HG02678 (cell line): ENCODE data around the gene RRBP1.

Source experiments
- ATAC-seq: cut with Tn5 transposase; IDR thresholded peaks from one replicate; pipeline ENCODE4 v1.9.1; 2021; ENCODE audit warnings: mild to moderate bottlenecking, moderate library complexity; ENCODE audit not compliant: unreplicated experiment

Gene RRBP1

DNA sequence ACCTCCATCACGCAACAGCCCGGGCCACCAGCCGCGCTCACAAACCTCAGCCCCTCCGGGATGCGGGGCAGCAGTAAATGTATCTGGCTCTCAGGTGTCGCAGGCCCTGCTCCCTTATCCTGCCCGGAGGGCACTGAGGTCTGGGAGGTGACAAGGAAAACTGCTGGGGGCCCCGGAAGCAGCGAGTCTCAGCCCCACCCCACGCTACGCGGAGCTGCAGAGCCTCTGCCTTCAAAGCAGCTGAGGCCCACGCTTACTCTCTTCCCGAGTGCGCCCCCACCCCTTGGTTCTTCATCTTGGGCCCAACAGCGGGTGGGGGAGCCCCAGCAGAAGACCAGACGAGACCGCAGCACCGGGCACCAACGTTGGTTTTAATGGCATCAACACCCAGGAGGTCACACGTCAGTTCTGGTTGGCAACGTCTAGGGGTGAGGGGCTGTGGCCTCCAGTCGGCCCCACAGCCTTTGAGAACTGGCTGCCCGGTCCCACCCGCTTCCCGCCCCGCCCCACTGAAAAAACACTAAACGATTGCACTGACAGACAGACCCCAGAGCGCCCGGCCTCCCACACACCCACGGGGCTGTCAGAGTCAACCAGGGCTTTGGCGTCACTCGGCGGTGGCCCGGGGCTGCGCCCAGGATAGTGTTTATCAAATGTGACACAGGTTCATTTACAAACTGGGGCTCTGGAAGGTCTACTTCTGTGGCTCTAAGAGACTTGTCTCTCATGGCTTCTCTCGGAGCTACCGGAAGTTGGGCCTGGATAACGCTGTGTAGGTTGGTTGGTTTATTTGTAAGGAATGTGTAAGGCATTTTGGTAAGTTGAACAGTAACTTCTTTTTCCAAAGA is 68.5 kb downstream of the RRBP1 start:
- no peak for ATAC-seq

DNA sequence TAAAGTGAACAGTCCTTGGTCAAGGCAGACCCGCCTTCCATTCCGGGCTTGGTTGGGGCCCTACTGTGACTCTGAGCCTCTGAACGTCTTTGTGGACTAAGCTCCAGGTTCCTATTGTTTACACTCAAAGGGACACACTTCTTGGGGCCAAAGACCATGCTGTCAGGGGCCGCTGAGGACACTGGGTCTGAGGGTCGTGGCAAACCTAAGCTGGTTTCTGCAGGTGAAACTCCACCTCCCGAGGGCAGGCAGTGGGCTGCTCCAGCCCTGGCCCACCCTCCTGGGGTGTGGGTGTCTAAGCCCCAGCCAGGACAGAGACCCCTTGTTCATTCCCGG is 69.1 kb downstream of the RRBP1 start:
- ATAC-seq: no peak

- ATAC-seq: no peak
These were observed 69.6 kb downstream of the RRBP1 start for GRCh38 chr20:17612287-17612991.

GRCh38 chr20:17611540-17612286 is 70.3 kb downstream of the RRBP1 start:
- no peak for ATAC-seq

- ATAC-seq: no peak
These were observed 70.8 kb downstream of the RRBP1 start for GRCh38 chr20:17611290-17611539.

- no peak for ATAC-seq
These were observed 71.3 kb downstream of the RRBP1 start for GRCh38 chr20:17610566-17611289.

DNA sequence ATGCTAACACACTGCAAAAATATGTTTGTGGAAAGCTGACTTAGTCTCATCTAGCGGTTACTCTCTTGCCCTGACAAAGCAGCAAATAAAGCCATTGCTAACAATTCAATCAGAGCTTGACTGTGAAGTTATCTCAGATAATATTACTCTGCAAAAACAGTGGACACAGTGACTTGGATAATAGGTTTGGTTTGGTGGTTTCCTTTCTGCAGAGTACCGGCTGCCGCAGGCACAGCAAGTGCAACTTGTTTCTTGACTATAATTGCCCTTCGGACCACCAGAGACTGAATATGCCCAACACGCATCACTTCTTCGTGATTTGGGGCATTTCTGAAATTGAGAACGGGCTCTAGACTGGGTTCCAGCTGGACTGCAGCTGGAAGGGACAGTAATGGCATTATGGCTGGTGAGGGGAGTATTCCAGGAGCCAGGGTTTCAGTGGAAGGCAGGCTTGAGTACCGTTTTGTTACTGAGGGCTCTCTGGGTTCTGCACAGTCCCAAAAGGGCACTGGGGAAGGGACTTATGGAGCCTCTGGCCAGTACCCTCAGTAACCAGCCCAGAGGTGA is 72.1 kb downstream of the RRBP1 start:
- no peak for ATAC-seq

GRCh38 chr20:17608701-17609497 is 73.1 kb downstream of the RRBP1 start:
- ATAC-seq: no peak

- ATAC-seq: no peak
These were observed 76.0 kb downstream of the RRBP1 start for GRCh38 chr20:17606001-17606400.

DNA sequence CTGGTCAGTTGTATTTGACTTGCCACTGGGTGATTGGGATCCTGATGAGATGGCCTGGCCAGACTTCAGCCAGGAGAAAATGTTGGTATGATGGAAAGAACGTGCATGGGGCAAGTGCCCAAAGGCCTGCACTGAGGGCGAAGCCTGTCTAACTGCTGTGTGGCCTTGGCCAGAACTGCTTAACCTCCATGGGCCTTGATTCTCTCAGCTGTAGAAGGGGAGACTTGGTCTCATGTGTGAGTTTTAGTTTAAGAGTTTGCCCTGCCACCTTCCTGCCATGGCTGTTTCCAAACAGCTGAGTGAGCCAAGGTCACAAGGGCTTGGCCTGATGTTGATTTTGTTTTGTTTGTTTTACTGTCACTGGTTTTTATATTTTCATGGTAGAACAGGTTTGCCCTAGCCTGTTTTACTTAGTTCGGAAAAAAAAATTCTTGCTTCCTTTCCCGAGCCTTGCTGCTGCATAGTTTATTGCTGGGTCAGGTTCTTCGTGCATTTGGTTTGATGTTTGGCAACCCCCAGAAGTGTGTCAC is 76.8 kb downstream of the RRBP1 start:
- ATAC-seq: no peak

- no peak for ATAC-seq
These were observed 79.5 kb downstream of the RRBP1 start for GRCh38 chr20:17602493-17602892.

DNA sequence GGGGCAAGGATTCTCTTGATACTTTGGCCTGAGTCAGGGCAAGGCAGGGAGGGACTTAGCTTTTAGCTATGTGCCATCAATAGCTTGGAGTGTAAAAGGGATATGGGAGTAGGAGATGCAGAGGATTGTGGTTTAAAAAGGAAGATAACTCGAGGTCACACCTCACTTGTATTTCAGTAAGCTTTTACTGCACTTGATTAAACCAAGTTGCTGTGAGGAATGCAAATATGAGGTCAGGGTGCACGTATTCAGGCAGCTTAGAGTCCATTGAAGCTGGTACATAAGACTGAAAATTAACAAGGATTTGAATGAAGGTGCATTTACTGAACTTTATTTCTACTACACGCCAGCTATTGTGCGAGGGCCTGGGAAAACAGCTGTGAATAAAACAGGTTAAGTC is 80.1 kb downstream of the RRBP1 start:
- no peak for ATAC-seq

GRCh38 chr20:17598013-17598550 is 84.0 kb downstream of the RRBP1 start:
- ATAC-seq: no peak

- no peak for ATAC-seq
These were observed 86.2 kb downstream of the RRBP1 start for GRCh38 chr20:17595856-17596255.

GRCh38 chr20:17594443-17594842 is 87.6 kb downstream of the RRBP1 start:
- no peak for ATAC-seq

- no peak for ATAC-seq
These were observed 88.1 kb downstream of the RRBP1 start for GRCh38 chr20:17593902-17594301.

GRCh38 chr20:17590245-17590644 is 91.8 kb downstream of the RRBP1 start:
- ATAC-seq: no peak

GRCh38 chr20:17589161-17589834 is 92.7 kb downstream of the RRBP1 start:
- ATAC-seq: no peak

- ATAC-seq: no peak
These were observed 94.2 kb downstream of the RRBP1 start for GRCh38 chr20:17587824-17588223.
